ENCODE results near the gene SP3.

SP3 gene

GRCh38 chr2:173881886-173882285 is 83.3 kb downstream of the SP3 start:
- Histone ChIP-seq H3K9me3 (ENCODE audit: insufficient read depth, low read depth, low read length) (no peaks in the 10 kb centered on the region), H2AK5ac (ENCODE audit: low read length) (no peak overlapping the region), H2BK12ac (ENCODE audit: low read length) (no peak overlapping the region), H3K79me1 (ENCODE audit: low read length) (no peaks in the 10 kb centered on the region), H3K18ac (ENCODE audit: low read length) (no peak overlapping the region), H3K4me2 (ENCODE audit: low read length) (no peak overlapping the region), H4K12ac (ENCODE audit: low read depth, low read length) (no peak overlapping the region), H3K9ac (ENCODE audit: low read length) (no peak overlapping the region), H3K79me2 (ENCODE audit: control insufficient read depth, insufficient read depth, low read length, poor library complexity) (no peaks in the 10 kb centered on the region), H3K4ac (ENCODE audit: low read depth, low read length) (no peak overlapping the region), H2BK120ac (ENCODE audit: insufficient read depth, low read length, poor library complexity) (no peak overlapping the region), H3K14ac (ENCODE audit: low read length) (no peak overlapping the region), H3K36me3 (ENCODE audit: control insufficient read depth in 1 of 2, insufficient read depth in 2 of 2, low read length in 2 of 2) (no peaks in the 10 kb centered on the region), H4K8ac (ENCODE audit: low read depth, low read length) (no peak overlapping the region), H3K4me1 (ENCODE audit: control insufficient read depth in 1 of 2, insufficient read depth in 2 of 2, low read length in 2 of 2) (peaks cover 0 to 3% of the 10 kb centered on the region in 2 experiments), H3K27ac (ENCODE audit: low read depth, low read length) (no peak overlapping the region), H4K91ac (ENCODE audit: low read depth, low read length) (no peak overlapping the region), H2BK5ac (ENCODE audit: low read depth, low read length, poor library complexity) (no peak overlapping the region), H3K27me3 (ENCODE audit: insufficient read depth, low read length) (no peaks in the 10 kb centered on the region), H3K4me3 (ENCODE audit: low read depth, low read length) (no peak overlapping the region), H2AFZ (ENCODE audit: insufficient read depth, low read length, poor library complexity) (no peak overlapping the region), H3K23ac (ENCODE audit: low read length) (no peak overlapping the region)
- WGBS (ENCODE audit: extremely low coverage, insufficient coverage, insufficient read length) = no CpG with 5 or more reads among the region's 3 CpGs
- no peak for DNase-seq

DNA sequence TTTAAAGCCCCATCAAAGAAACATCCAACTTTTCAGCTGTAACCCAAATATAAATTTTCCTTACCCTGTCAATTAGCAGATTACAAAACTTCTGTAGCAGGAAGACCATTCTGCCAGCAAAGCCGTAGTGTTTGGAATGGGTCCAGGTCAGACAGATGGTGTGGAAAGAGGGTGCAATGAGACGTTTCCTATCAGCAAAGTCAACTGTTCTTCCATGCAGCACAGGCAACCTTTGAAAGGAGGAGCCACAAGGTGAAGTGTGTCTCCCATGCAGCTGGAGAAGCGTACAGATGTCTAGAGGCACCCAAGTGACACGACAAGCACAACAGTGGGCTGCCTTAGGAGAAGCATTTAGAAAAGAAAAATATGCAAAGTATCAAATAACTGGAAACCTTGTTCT is 83.7 kb downstream of the SP3 start:
- Histone ChIP-seq H4K12ac (ENCODE audit: low read depth, low read length) (no peak overlapping the region), H3K9me3 (ENCODE audit: insufficient read depth, low read depth, low read length) (no peaks in the 10 kb centered on the region), H3K4me2 (ENCODE audit: low read length) (no peak overlapping the region), H3K79me1 (ENCODE audit: low read length) (no peaks in the 10 kb centered on the region), H4K8ac (ENCODE audit: low read depth, low read length) (no peak overlapping the region), H3K18ac (ENCODE audit: low read length) (no peak overlapping the region), H3K27ac (ENCODE audit: low read depth, low read length) (no peak overlapping the region), H2BK5ac (ENCODE audit: low read depth, low read length, poor library complexity) (no peak overlapping the region), H3K23ac (ENCODE audit: low read length) (no peak overlapping the region), H3K4me1 (ENCODE audit: control insufficient read depth in 1 of 2, insufficient read depth in 2 of 2, low read length in 2 of 2) (peaks cover 0 to 6% of the 10 kb centered on the region in 2 experiments), H4K91ac (ENCODE audit: low read depth, low read length) (no peak overlapping the region), H2AK5ac (ENCODE audit: low read length) (no peak overlapping the region), H3K4me3 (ENCODE audit: low read depth, low read length) (no peak overlapping the region), H2BK120ac (ENCODE audit: insufficient read depth, low read length, poor library complexity) (no peak overlapping the region), H3K79me2 (ENCODE audit: control insufficient read depth, insufficient read depth, low read length, poor library complexity) (no peaks in the 10 kb centered on the region), H3K9ac (ENCODE audit: low read length) (no peak overlapping the region), H2BK12ac (ENCODE audit: low read length) (no peak overlapping the region), H3K36me3 (ENCODE audit: control insufficient read depth in 1 of 2, insufficient read depth in 2 of 2, low read length in 2 of 2) (no peaks in the 10 kb centered on the region), H3K14ac (ENCODE audit: low read length) (no peak overlapping the region), H3K4ac (ENCODE audit: low read depth, low read length) (no peak overlapping the region), H3K27me3 (ENCODE audit: insufficient read depth, low read length) (no peaks in the 10 kb centered on the region), H2AFZ (ENCODE audit: insufficient read depth, low read length, poor library complexity) (no peak overlapping the region)
- no CpG with 5 or more reads among the region's 4 CpGs for WGBS (ENCODE audit: extremely low coverage, insufficient coverage, insufficient read length)
- DNase-seq = no peak

- H3K27me3 ChIP-seq (ENCODE audit: insufficient read depth, low read length) = no peaks in the 10 kb centered on the region
- WGBS (ENCODE audit: extremely low coverage, insufficient coverage, insufficient read length) = no CpG with 5 or more reads among the region's 6 CpGs
These were observed 84.6 kb downstream of the SP3 start for GRCh38 chr2:173880561-173880960.

DNA sequence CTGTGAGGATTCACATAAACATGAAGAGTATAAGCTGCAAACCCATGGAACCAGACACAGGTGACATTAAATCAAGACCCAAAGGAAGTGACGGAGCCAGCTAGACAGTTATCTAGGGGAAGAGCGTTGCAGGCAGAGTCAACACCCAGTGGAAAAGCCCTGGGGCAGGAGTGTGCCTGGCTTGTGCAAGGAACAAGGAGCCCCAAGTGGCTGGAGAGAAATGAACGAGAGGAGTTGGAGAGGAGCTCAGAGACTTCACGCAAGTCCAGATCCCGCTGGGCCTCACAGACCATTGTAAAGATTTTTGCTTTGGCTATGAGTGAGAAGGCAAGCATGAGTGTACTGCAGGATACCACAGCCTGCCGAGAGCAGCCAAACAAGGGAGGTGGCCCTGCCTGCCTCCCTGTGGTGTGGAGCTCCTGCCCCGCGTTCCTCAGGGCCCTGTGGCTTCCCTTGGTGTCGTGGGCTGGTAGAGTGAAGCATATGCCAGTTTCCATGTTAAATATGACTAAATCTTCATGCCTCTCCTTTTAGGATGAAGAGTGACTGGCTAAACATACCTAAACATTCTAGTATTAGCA is 88.2 kb downstream of the SP3 start:
- H3K36me3 ChIP-seq (ENCODE audit: control insufficient read depth in 1 of 2, insufficient read depth in 2 of 2, low read length in 2 of 2) = no peaks in the 10 kb centered on the region
- no peak overlapping the region for H3K18ac ChIP-seq (ENCODE audit: low read length)
- no peak overlapping the region for H3K9ac ChIP-seq (ENCODE audit: low read length)
- H3K27me3 ChIP-seq (ENCODE audit: insufficient read depth, low read length) = no peaks in the 10 kb centered on the region
- H2BK12ac ChIP-seq (ENCODE audit: low read length) = no peak overlapping the region
- DNase-seq = no peak
- no peak overlapping the region for H3K27ac ChIP-seq (ENCODE audit: low read depth, low read length)
- no peak overlapping the region for H3K23ac ChIP-seq (ENCODE audit: low read length)
- H4K12ac ChIP-seq (ENCODE audit: low read depth, low read length) = no peak overlapping the region
- no peaks in the 10 kb centered on the region for H3K79me2 ChIP-seq (ENCODE audit: control insufficient read depth, insufficient read depth, low read length, poor library complexity)
- H3K79me1 ChIP-seq (ENCODE audit: low read length) = peaks cover 6% of the 10 kb centered on the region
- H4K91ac ChIP-seq (ENCODE audit: low read depth, low read length) = no peak overlapping the region
- no CpG with 5 or more reads among the region's 9 CpGs for WGBS (ENCODE audit: extremely low coverage, insufficient coverage, insufficient read length)
- no peak overlapping the region for H3K4me3 ChIP-seq (ENCODE audit: low read depth, low read length)
- H2BK120ac ChIP-seq (ENCODE audit: insufficient read depth, low read length, poor library complexity) = no peak overlapping the region
- no peak overlapping the region for H4K8ac ChIP-seq (ENCODE audit: low read depth, low read length)
- H3K4me2 ChIP-seq (ENCODE audit: low read length) = no peak overlapping the region
- H2AK5ac ChIP-seq (ENCODE audit: low read length) = no peak overlapping the region
- no peak overlapping the region for H2BK5ac ChIP-seq (ENCODE audit: low read depth, low read length, poor library complexity)
- no peak overlapping the region for H2AFZ ChIP-seq (ENCODE audit: insufficient read depth, low read length, poor library complexity)
- no peak overlapping the region for H3K4ac ChIP-seq (ENCODE audit: low read depth, low read length)
- H3K4me1 ChIP-seq (ENCODE audit: control insufficient read depth in 1 of 2, insufficient read depth in 2 of 2, low read length in 2 of 2) = peaks cover 11 to 20% of the 10 kb centered on the region in 2 experiments
- H3K9me3 ChIP-seq (ENCODE audit: insufficient read depth, low read depth, low read length) = no peaks in the 10 kb centered on the region
- H3K14ac ChIP-seq (ENCODE audit: low read length) = no peak overlapping the region

More at GRCh38 chr2:173880561-173880960, 84.6 kb downstream of the SP3 start:
- Histone ChIP-seq H3K9me3 (ENCODE audit: insufficient read depth, low read depth, low read length) (no peaks in the 10 kb centered on the region), H3K79me2 (ENCODE audit: control insufficient read depth, insufficient read depth, low read length, poor library complexity) (no peaks in the 10 kb centered on the region), H4K91ac (ENCODE audit: low read depth, low read length) (no peak overlapping the region), H2BK120ac (ENCODE audit: insufficient read depth, low read length, poor library complexity) (no peak overlapping the region), H3K79me1 (ENCODE audit: low read length) (no peaks in the 10 kb centered on the region), H3K23ac (ENCODE audit: low read length) (no peak overlapping the region), H4K12ac (ENCODE audit: low read depth, low read length) (no peak overlapping the region), H3K14ac (ENCODE audit: low read length) (no peak overlapping the region), H3K27ac (ENCODE audit: low read depth, low read length) (no peak overlapping the region), H3K4me3 (ENCODE audit: low read depth, low read length) (no peak overlapping the region), H3K4me2 (ENCODE audit: low read length) (no peak overlapping the region), H2BK5ac (ENCODE audit: low read depth, low read length, poor library complexity) (no peak overlapping the region), H2AFZ (ENCODE audit: insufficient read depth, low read length, poor library complexity) (no peak overlapping the region), H3K9ac (ENCODE audit: low read length) (no peak overlapping the region), H3K36me3 (ENCODE audit: control insufficient read depth in 1 of 2, insufficient read depth in 2 of 2, low read length in 2 of 2) (no peaks in the 10 kb centered on the region), H4K8ac (ENCODE audit: low read depth, low read length) (no peak overlapping the region), H2AK5ac (ENCODE audit: low read length) (no peak overlapping the region), H3K18ac (ENCODE audit: low read length) (no peak overlapping the region), H2BK12ac (ENCODE audit: low read length) (no peak overlapping the region), H3K4ac (ENCODE audit: low read depth, low read length) (no peak overlapping the region), H3K4me1 (ENCODE audit: control insufficient read depth in 1 of 2, insufficient read depth in 2 of 2, low read length in 2 of 2) (peaks cover 0 to 6% of the 10 kb centered on the region in 2 experiments)
- DNase-seq = no peak

Measured in trophoblast cell (in vitro differentiated cells and primary cell).